Measurements from ENCODE around the gene CLDN9.

GRCh38 chr16:2967211-2967631 lies 45.5 kb upstream of the CLDN9 start:
- no peak for TF ChIP-seq POLR2A (IDR thresholded peaks at IDR 0.05; ENCODE audit: low read depth, low read length)
- no peak for TF ChIP-seq TAF1 (IDR thresholded peaks at IDR 0.05; ENCODE audit: low read depth, low read length)
- TF ChIP-seq POLR2AphosphoS5 (IDR thresholded peaks at IDR 0.05; ENCODE audit: low read depth, low read length), result no peak
- TF ChIP-seq SPI1 (IDR thresholded peaks at IDR 0.05; ENCODE audit: low read depth, low read length), result no peak
- TF ChIP-seq POU2F2 (IDR thresholded peaks at IDR 0.05; ENCODE audit: low read depth, low read length), result no peak
- TF ChIP-seq PAX5 (IDR thresholded peaks at IDR 0.05; ENCODE audit: insufficient read depth, low read length, severe bottlenecking), result no peak
